SHP77 treated with DMSO at 0.1 percent for 48 hours (cell line): ENCODE measurements around the gene KCTD3.

Experiments used
- DNase-seq: peaks from one replicate; lab custom pipeline; 2025; lab: John Stamatoyannopoulos, UW

The KCTD3 gene

DNA sequence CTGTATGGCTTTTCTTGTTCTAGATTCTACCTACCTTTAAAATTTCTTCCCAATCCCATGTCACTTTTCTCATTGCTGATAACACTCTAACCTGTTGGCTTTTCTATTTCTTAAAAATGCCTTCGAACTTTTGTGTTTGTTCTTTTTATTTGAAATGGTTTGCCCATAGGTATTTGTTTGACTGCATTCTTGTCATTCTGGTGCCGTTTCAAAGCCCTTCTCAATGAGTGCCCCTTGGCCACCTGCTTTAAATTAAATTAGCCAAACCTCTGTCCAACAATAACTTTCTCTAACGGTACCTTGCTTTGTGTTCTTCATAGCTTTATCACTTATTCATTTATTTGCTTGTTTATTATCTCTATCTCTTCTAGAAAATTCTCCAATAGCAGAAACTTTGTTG, 38.9 kb downstream of the KCTD3 start:
- DNase-seq = no peak

DNA sequence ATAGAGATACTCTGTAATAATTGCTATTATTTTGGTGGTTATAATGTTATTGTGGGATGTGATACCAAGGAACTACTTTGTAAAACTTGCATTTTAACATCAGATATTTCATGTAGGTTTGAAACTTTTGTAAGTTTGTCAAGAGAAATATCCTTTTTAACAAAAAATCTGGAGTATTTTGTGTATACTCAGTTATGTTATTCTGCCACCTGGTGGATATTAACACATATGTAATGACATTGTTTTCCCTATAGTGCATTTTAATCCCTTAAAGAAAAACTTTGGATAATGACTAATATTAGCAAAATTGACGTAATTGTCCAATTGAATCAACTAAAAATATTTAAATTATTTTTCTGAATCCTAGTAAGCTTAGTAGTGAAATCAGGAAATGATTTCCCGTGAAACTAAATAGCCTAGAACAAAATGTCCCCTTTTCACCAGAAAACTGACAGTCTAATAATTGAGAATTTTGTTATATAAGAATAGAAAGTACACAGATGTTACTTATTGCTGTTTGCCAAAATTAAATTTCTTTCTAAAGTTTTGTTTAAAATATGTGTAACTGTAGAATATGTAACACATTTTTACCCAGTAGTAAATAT, 39.6 kb downstream of the KCTD3 start:
- no peak for DNase-seq

DNA sequence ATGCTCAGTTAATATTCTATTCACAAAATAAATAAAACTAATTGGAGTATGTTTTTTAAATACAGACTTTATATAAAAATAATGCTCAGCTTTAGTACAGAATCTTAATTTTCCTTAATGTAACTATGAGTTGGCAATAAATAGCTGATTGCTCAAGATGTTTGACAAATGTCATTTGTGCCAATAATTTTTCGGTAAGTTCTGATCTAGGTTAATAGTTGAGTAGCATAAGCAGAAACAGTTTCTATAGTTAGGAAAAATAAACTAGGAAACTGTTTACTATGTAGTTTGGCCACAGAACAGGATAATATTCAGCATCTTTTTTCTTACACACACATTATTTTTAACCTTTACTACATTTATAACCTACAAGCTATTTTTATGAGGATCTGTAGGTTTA, 40.3 kb downstream of the KCTD3 start:
- DNase-seq = no peak

DNA sequence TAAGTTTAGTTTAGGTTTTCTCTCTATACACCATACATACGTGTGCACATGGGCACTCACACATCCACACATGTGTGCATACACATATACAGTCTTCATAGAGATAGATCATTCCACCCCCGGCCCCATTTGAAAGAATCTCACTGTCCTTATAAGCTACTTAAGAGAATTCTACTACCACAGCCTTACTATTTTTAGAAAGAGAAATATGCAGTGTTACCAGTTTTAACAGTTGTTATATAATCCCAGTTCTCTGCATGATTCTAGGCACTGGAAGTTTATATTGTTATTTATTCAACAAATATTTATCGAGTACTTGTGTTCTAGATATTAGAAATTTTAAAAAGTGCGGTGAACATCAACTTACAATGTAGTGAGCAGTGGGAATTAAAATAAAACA, 41.5 kb downstream of the KCTD3 start:
- no peak for DNase-seq

DNA sequence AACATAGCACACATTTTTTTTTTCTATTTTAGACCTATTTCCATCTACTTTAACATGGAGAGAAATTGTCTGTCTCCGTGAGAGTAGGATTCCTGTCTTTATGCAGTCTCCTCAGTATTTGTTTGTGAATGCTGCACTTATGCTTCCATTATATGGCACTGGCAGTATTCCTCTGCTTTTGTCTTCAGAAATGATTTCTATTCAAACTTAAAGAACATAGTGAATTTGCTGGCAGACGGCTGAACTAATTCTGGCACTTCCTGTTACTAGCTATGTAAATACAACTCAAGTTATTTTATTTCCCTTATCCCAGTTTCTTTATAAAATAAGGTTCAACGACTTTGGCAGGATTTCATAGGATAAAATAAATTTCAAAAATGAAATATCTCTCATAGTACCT, 45.3 kb downstream of the KCTD3 start:
- no peak for DNase-seq

DNA sequence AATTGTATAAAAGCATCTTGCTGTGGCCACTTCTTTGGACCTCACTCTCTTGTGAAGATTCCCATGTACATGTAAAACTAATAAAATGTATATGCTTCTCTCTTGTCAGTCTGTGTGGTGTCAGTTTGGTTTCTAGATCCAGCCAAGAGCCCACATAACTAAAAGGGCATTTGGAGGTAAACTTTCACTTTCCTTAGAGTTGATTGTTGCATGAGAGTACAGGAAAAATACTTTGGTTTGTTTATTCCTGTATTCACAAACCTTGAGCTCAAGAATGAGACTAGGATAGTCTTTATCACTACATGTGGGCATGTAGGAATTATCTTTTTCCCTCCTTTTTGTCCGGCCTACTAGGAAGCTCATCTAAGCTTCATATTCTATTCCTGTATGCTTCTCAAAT, 50.9 kb downstream of the KCTD3 start:
- DNase-seq = no peak

DNA sequence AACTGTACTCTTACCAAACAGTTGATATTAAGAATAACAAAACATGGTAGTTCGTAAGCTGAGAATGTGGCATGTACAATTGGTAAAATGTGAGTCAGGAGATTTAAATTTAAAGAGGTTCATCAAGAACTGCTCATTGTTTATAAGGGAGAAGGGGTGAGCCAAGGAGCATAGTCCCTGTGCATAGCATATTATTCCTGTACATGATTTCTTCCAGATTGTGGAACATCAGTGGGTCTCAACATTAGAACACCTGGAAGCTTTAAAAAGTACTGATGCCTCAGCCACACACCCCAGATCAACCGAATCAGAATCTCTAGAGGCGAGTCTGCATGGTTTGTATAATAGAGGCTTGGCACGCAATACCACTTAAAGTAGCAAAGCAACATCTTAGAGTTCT, 56.1 kb downstream of the KCTD3 start:
- no peak for DNase-seq

DNA sequence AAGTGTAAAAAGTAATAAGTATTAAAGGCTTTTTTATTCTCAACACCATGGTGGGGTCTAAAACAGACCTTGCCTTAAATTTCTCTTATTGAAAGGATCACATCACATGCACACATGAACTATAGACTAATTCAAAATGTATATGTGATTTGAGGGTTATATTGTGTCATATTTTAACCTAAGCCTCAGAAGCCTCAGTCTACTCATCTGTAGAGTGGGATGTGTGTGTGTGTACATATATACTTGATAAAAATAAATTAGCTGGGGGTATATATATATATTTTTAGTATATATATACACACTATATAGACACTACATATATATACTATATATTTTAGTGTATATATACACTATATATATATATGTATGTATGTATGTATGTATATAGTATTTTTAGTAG, 58.8 kb downstream of the KCTD3 start:
- DNase-seq = no peak

DNA sequence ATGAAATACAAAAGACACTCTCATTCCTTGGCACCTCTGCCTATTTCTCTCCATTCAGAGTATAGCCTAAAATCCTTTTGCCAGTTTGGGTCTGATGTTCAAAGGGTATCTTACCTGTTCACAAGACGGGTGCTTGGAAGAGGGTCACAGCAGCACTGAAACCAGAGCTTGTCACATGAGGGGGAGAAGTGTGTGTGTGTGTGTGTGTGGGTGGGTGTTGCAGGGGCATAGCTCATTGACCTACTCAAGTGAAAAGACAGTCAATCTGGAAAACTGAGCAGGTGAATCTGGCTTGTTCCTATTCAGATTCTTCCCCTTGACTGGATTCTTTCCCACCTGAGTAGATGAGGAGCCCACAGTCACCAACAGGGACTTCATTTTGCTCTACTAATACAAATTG, 63.9 kb downstream of the KCTD3 start:
- DNase-seq = no peak

DNA sequence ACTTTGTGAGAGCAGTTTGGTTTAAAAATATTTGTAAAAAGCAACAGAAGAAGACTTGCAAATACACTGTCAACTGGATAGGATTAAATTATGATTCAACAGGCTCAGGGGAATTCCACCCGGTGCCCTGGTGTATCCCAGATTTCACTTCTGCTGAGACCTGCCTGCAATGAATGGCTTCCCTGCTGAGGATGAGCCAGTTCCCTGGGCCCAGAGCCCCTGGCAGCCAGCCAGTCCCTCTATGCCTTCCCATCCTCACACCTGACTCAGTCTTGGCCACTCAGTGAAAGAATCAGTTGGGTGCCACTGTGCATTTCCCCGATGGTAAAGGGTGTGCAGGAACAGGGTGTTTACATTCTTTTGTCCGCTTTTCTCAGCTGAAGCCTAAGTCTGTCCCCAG, 64.4 kb downstream of the KCTD3 start:
- peak; percentile 10 for DNase-seq

DNA sequence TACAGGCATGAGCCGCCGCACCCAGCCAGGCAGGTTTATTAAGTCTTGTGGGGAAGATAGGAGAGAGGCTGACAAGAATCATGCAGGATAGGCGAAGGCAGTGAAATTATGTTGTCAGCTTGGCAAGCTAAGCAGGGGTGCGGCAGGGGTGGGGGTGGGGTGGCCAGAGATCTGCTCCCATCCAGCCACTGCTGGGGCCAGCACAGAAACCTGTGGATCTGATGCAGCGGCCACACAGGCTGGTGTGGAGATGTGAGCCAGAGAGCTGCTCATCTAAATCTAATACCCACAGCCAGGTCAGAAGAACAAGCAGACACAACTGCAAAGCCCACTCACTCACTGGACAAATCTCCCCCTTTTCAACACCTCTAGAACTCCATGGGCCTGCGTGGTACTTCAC, 68.7 kb downstream of the KCTD3 start:
- DNase-seq = no peak

DNA sequence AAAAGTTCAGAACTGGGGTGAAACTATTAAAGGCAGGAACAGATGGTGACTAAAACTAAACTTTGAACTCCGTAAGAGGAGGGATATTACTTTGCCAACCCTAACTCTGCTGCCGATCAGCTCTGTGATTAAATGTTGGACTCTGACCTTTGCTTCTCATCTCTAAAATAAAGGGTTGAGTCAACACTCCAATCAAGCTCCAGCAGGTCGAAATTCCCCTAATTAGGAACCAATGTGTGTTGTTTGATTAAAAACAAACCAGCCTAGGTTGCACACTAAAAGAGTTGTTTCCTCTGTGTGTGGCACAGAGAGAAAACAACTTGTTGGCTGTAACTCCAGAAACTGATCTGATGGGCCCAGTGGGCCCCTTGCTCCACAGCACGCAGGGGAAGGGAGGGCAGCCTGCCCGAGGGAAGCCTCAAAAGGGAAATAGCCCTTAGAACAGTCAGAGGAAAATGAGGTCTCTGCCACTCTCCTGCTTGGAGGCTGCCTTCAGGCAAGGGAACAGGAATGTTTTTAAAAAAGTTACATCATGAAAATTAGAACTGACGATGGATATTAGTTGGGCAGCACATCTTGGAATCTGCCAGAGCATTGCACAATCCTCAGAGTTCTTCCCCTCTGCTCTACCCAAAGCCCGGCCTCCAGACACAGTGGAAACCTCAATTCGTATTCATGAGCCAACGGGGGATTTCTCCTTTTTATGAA, 69.3 kb downstream of the KCTD3 start:
- DNase-seq = no peak

DNA sequence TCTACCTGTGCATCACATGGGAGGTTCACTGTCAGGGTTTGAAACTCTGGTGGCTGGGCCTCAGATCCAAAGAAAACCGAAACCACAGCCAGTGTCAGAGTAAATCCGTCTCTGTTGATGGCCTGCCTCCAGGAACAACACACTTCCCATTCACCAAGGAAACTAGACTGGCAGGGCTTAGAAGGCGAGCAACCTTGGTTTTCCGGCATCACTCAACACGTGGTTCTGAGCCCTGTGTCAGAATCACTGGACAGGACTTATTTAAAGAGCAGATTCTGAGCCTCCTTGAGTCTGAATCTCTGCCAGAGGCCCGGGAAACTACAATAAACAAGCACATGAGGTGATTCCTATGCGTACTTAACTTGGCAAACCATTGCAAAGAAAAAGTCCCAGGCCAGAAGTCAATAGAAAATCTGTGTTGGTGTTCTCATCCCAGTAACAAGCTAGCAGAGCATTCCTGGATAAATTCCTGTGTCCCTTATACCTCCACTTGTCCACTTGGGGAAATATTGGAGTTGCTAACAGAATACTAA, 70.0 kb downstream of the KCTD3 start:
- no peak for DNase-seq

DNA sequence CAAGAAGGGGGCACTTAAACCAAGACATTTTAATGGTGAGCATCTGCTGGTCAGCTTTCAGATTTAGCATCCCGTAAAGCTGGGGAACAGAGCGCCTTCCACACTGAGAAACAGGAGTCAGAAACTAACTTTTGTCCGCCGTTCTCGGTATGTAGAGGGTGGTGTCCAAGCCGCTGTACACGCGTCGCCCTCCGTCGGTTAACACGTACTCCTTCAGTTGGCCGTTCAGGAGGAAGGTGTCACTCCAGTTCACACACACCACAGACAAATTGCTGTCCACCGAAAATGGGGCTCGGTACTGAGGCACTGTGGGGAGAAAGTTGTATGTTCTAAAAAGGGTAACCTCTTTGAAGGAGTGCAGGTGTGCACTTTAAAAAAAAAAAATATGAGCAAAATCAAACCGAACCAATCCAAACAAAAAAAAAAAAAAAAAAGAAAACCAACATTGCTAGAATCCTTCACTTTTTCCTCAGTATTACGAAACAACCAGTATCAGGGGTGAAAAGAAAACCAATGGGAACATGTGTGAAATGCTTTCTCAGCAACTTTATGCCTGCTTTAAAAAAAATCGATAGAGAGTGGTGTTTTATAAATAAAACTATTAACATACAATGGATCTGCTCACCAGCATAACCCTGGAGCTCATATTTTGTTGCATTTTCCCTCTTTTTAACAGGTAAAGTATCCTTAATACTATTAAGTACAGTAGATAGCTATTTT, 73.5 kb downstream of the KCTD3 start:
- DNase-seq = no peak

DNA sequence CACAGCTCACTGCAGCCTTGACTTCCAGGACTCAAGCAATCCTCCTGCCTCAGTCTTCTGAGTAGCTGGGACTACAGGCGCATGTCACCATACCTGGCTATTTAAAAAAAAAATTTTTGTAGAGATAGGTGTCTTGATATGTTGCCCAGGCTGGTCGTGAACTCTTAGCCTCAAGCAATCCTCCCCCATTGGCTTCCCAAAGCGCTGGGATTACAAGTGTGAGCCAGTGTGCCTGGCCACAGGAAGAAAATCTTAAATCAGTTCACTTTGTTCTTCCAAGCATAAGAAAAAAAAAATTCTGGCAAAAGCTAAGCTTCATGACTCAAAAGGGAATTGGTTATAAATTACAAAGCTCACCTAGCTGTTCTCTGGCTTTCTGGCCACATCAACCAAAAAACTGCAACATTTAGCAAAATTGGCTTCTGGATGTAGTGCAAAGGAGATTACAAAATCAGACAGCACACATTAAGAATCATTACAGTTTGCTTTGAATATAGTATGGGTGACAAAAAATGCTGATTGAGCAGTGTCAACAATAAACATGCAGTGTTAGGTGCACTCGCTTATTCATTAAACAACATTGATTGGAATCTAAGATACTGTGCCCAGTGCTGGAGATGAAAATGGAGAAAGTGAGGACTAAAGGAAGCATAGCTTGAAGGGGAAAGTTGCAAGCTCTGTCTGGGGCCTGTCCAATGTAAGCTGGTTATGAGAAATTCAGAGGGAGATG, 76.7 kb downstream of the KCTD3 start:
- no peak for DNase-seq

DNA sequence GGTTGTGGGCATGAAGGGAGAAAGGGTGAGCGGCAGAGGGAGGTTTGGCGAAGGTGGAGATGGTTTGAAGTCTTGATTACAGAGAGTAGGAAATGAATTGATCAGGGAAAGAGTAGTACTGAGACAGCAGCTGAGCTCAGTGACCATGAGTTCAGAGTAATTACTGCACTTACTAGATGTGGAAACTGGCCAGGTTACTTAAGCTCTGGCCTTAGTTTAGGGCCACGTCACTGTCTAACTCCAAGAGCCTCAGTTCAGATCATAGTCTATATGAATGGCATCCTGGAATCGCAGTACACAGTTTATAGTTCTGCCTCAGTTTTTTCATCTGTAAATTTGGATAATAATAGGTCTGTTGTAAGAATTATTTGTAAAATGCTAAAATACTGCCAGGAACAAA, 78.1 kb downstream of the KCTD3 start:
- no peak for DNase-seq

DNA sequence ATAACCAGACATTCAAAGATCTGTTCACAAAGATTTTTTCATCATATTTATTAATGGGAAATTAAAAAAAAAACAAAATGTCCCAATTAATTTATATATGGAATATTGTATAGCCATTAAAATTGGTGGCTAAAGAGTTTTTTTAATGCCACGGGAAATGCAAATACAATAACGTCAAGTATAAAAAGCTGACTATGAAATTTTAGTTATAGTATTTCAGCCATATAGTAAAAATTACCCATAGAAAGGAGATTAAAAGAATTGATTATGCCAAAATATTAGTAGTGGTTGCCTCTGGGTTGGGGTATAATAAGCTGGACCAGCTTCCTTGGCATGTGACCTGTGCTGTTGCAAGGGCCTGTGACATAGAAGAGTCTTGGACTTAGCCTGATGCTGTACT, 78.8 kb downstream of the KCTD3 start:
- no peak for DNase-seq

DNA sequence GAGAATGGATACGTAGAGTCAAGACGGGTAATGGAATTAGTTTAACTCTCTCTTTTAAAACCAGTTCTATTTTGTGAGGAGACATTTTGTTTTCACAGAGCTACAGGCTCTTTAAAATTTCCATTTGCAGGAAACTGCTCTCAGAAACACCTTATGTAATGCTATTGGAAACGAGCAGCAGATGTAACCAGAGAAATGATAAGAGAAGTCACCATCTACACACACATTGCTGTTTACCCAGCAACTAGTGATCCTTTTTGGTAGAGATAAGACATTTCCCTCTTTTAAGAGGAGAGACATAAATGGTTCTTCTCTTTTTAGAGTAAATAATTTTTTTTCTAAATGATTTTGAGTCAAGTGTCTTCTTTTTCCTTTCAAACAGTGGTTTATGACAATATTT, 80.6 kb downstream of the KCTD3 start:
- DNase-seq = no peak

DNA sequence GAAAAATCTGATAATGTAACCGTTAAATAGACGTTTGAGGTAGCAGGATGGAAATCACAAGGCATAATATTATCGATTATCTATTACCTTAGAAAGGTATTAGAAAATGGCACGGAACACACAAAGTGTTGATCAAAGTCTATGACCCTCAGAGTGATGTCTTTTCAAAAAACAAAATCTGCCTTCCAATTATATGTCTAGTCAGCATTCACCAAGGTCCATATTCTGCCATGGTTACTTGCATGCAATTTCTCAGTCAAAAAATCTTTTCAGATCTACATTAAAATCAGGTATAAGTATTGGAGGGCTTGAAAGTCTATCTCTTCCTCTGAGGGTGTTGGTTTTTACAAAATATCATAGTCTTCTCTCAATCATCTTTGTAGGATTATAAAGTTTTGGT, 81.9 kb downstream of the KCTD3 start:
- DNase-seq = no peak

DNA sequence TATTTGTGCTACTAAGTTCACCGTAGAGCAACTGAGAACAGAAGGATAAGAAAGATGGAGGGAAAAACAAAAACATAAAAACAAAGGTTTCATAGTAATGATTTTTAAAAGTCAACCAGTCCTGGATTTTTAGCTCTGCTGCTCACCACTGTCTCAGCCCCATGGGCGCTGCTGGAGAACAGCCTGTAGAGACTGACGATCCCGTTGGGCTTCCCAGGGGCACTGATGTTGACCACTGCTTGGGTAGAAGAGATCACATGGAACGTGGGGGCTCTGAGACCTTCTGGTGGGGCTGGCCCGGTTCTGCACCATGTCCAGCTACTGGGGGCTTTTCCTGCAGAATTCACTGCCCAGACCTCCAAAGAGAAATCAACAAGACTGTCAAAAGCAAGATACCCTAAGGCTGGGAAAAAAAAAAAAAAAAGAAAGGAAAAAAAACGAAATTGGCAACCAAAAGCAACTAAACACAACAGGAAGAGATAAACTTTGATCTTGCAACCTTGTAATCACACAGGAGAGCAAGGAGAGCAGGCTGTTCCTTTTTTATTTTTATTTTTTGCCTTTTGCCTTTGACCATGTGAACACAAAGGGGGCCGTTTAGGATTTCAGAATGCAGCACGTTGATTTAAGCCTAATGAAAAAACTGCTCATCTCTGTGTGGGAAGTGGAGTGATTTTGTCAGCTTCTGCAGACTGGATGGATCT, 83.5 kb downstream of the KCTD3 start:
- no peak for DNase-seq

DNA sequence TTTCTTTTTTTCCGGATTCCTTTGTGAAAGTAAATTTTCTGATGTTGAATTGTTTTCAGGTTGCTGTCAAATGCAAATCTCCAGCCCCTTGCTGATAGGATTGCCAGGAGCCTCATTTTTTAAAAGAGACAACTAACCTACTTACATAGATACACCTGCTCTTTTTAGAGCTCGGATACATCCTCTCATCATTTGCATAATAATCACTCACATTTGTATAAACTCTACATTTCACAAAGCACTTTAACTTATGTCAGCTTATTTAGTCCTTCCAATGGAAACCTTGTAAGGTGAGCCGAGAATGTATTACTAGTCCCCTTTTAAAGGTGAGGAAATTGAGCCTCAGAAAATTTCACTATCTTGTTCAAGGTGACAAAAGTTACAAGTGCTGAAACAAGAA, 84.8 kb downstream of the KCTD3 start:
- DNase-seq = no peak

DNA sequence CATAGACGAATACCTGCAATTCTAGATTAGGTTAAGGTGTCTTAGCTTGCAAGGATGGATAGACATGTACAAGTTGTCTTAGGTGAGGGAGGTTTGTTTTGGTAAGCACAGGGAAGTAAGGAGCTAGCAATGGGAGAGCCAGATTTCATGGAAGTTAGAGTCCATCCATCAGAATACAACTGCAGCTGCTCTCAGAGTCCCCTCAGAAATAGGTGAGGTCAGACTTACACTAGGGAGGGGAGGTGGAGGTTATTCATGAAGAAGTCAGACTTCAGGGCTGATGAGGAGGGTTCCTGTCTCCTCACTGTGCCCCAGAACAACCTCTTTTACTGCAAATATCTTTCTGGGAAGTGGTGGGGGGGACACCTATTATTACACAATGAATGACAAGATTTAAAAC, 85.3 kb downstream of the KCTD3 start:
- no peak for DNase-seq
